GM12875 (cell line): ENCODE results near the gene SCN2B.

ENCODE experiments used
- H3K4me3 ChIP-seq: one replicate; pipeline ENCODE4 v1.5.1; 2011; ENCODE audit warnings: low read depth, low read length, control low read depth
- TF ChIP-seq, protein P1 (sequence below): IDR thresholded peaks from 2 replicates; pipeline ENCODE4 v1.5.1; 2011; ENCODE audit warnings: low read depth, mild to moderate bottlenecking, control low read depth, inconsistent platforms, low read length, moderate library complexity, borderline replicate concordance; ENCODE audit not compliant: insufficient read depth

The SCN2B gene

DNA sequence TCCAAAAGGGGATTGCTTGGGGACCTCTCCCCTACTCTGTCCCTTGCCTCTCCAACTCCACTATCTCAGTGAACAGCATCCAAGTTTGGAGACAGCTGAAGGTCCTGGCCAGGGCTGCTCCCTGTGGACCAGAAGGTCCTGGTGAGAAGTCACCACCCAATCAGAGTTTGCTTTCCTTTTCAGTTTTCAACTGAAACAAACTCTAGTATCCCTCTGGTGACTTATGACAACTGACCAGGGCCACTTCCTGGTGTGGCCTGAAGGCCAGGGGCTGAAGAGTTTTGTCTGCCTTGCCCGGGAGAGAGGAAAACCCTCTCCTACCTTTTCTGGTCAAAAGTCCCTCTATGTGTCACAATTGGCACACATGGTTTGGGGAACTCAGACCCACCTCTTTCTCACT lies 43.3 kb upstream of the SCN2B start:
- TF ChIP-seq, protein P1, sequence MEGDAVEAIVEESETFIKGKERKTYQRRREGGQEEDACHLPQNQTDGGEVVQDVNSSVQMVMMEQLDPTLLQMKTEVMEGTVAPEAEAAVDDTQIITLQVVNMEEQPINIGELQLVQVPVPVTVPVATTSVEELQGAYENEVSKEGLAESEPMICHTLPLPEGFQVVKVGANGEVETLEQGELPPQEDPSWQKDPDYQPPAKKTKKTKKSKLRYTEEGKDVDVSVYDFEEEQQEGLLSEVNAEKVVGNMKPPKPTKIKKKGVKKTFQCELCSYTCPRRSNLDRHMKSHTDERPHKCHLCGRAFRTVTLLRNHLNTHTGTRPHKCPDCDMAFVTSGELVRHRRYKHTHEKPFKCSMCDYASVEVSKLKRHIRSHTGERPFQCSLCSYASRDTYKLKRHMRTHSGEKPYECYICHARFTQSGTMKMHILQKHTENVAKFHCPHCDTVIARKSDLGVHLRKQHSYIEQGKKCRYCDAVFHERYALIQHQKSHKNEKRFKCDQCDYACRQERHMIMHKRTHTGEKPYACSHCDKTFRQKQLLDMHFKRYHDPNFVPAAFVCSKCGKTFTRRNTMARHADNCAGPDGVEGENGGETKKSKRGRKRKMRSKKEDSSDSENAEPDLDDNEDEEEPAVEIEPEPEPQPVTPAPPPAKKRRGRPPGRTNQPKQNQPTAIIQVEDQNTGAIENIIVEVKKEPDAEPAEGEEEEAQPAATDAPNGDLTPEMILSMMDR, result no peak

DNA sequence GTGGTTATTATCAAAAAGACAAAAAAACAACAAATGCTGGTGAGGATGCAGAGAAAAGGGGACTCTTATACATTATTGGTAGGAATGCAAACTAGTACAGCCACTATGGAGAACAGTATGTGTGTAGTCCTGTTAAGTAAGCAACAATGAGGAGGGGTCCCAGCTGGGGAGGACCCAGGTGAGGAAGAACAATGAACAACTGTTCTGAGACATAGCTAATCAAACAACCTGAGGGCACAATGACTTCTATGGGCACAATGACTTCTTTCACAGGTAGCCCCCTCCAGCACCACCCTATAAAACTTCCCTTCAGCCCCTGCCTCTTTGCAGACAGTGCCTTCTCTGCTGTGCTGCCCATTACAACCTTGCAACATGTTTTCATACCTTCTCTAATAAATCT lies 42.8 kb upstream of the SCN2B start:
- TF ChIP-seq, protein P1, result no peak
- H3K4me3 ChIP-seq, result no peak overlapping the region

More for the DNA sequence above, 43.3 kb upstream of the SCN2B start:
- no peak overlapping the region for H3K4me3 ChIP-seq

DNA sequence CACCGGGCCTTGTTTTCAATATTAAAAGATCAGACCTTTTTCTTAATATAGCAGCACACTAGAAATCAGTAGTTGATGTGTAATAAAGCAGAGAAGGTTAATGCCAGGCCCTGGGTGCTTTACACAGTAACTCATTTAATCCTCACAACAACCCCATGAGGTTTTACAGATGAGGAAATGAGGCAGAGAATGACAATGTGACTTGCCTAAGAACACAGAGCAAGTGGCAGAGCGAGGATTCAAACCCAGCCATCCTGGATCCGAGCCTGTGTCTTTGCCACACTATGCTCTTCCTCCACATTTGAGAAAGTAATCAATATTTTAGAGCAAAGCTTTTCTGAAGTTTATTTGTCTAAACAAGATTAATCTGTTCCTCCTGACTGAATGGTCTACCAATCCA lies 41.1 kb upstream of the SCN2B start:
- no peak overlapping the region for H3K4me3 ChIP-seq
- TF ChIP-seq, protein P1, result no peak

DNA sequence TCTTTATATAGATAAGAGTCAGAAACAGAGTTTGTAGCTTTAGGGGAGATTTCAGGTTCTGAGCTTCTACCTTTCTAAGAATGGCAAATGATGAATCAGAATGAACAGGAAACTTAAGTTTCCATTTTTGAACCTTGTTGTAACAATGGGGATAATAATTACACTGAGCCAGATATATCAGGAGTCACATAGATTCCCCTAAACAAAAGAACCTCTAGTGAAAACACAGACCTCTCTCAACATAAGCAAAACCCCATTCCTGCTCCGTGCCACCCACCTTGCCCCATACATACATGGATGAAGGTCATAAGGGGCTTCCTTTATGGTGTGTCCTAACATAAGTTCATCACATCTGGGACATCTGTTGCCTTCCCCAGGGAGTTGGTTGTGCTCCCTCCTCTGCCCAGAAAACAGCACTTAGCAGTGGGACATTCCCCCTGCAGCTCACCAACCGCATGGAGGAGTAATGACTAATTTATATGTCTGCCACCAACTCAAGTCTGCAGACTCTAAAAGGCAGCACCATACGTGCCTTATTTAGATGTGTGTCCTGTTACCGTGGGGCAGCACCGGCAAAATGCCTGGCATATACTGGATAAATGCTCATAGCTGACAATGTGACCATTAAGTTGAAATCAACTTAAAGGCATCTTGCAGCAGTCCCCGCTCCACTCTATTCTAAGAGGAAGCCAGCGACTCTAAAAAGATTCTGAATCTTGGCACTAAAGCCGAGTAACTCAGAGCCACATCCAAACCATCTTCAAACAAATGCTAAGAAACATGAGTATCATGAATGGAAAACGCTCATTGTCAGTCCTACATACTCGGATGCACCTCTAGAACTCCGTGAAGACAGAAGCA lies 40.4 kb upstream of the SCN2B start:
- TF ChIP-seq, protein P1, result no peak

DNA sequence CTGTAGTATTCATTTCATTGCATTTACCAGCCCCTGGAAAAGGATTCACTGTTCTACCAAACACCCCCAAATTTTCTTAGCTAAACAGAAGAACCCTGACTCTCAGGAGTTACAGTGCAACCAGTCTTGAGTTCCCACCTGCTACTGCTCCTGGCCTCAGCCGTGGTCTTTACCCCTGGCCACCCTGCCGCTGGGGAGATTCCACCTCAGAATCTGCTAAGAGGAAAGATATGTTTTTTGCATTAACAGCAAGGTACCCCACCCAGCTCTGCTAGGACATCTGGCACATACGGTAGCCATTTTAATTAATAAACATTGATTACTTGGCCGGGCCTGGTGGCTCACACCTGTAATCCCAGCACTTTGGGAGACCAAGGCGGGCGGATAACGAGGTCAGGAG lies 39.3 kb upstream of the SCN2B start:
- no peak overlapping the region for H3K4me3 ChIP-seq
- TF ChIP-seq, protein P1, result no peak

More for the DNA sequence above, 40.4 kb upstream of the SCN2B start:
- no peak overlapping the region for H3K4me3 ChIP-seq

DNA sequence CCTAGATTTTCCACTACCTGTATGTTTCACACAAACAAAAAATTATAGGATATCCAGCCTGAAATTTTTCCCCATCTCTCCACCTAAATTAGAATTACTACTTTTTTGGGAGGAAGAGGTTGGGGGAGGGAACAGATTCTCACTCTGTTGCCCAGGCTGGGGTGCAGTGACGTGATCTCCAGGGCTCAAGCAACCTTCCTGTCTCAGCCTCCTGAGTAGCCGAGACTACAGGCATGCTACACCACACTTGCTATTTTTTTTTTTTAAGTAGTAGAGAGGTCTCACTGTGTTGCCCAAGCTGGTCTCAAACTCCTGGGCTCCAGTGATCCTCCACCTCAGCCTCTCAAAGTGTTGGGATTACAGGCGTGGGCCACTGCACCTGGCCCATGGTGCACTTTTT lies 38.8 kb upstream of the SCN2B start:
- TF ChIP-seq, protein P1, result no peak
- no peak overlapping the region for H3K4me3 ChIP-seq
